K562 (cell line): Measurements from ENCODE around the gene NDUFA7. TPM values are rescaled to one million over a fixed set of nuclear protein-coding genes. Genes with fewer than 3 reads are reported as not detected.

Source experiments
- ARHGAP35 ChIP-seq: fragments of 450-650 bp; IDR thresholded peaks from 2 replicates; pipeline ENCODE4 v1.6.1; 2018; ENCODE audit not compliant: partially characterized antibody
- ETV6 ChIP-seq, 3 experiments: fragments of 150-350 bp in 1 of 3; sonication (generic) in 1 of 3; formaldehyde crosslinking in 1 of 3; IDR thresholded peaks; 2 replicates each; pipeline versions ENCODE4 v1.6.1 to v1.8.0; 2014 to 2022; ENCODE audit warnings: borderline replicate concordance in 2 of 3, low read depth in 2 of 3, antibody characterized with exemption in 1 of 3, low read length in 1 of 3, mild to moderate bottlenecking in 1 of 3, missing genetic modification reagents in 1 of 3
- HINFP ChIP-seq: fragments of 450-650 bp; conservative IDR thresholded peaks from 2 replicates; pipeline ENCODE4 v1.6.1; 2016; ENCODE audit warnings: missing genetic modification characterization, low read depth, mild to moderate bottlenecking, control low read depth, missing compliant biosample characterization
- MAZ ChIP-seq, 2 experiments: fragments of 450-650 bp in 1 of 2; sonication (generic) in 1 of 2; formaldehyde crosslinking; IDR thresholded peaks in 1 of 2; conservative IDR thresholded peaks in 1 of 2; 2 replicates each; pipeline versions ENCODE4 v1.4.0 to v1.5.0; 2020; ENCODE audit warnings: mild to moderate bottlenecking in 1 of 2, missing genetic modification reagents in 1 of 2
- NEUROD1 ChIP-seq: fragments of 150-350 bp; IDR thresholded peaks from 2 replicates; pipeline ENCODE4 v1.6.1; 2014; ENCODE audit warnings: borderline replicate concordance, low read length, low read depth; ENCODE audit not compliant: partially characterized antibody
- PYGO2 ChIP-seq: fragments of 450-650 bp; IDR thresholded peaks from 2 replicates; pipeline ENCODE4 v1.6.1; 2016; ENCODE audit warnings: mild to moderate bottlenecking, missing genetic modification characterization, moderate library complexity, missing compliant biosample characterization
- SMARCA5 ChIP-seq: fragments of 450-650 bp; IDR thresholded peaks from 2 replicates; pipeline ENCODE4 v1.6.1; 2016
- ZBTB49 ChIP-seq: sonication (generic); formaldehyde crosslinking; IDR thresholded peaks from 2 replicates; pipeline ENCODE4 v1.8.0; 2022; ENCODE audit warnings: missing genetic modification reagents, mild to moderate bottlenecking, borderline replicate concordance
- ZNF23 ChIP-seq: fragments of 250-450 bp; sonication (Bioruptor Pico); IDR thresholded peaks from 2 replicates; pipeline ENCODE4 v1.4.0; 2020; ENCODE audit warnings: mild to moderate bottlenecking
- ZNF444 ChIP-seq: fragments of 250-450 bp; sonication (Bioruptor Pico); IDR thresholded peaks from 2 replicates; pipeline ENCODE4 v1.4.0; 2020; ENCODE audit warnings: mild to moderate bottlenecking, moderate library complexity
- ZNF551 ChIP-seq: fragments of 250-450 bp; sonication (Bioruptor Pico); IDR thresholded peaks from 2 replicates; pipeline ENCODE4 v1.5.0; 2021; ENCODE audit warnings: mild to moderate bottlenecking, moderate library complexity
- ZNF778 ChIP-seq: fragments of 450-650 bp; formaldehyde crosslinking; IDR thresholded peaks from 2 replicates; pipeline ENCODE4 v1.4.0; 2020; ENCODE audit warnings: mild to moderate bottlenecking, moderate library complexity
- ZNF79 ChIP-seq: fragments of 250-450 bp; sonication (Bioruptor Pico); IDR thresholded peaks from 2 replicates; pipeline ENCODE4 v1.4.0; 2020; ENCODE audit warnings: low read depth, mild to moderate bottlenecking, moderate library complexity
- polyA plus RNA-seq, 8 experiments: library from polyadenylated mRNA; depleted of rRNA in 4 of 8; stranded (reverse) in 5 of 8; unstranded in 3 of 8; fragments of >200 nt; fragmentation: Nextera tagmentation in 2 of 8; fragmentation: Illumina TruSeq in 1 of 8; extraction: Ambion mirVana in 2 of 8; extraction: Trizol in 1 of 8; gene quantifications; 2 replicates each; pipeline versions ENCODE4 v1.2.1 to v1.2.3, GENCODE V29; 2011 to 2014; ENCODE audit warnings: inconsistent platforms in 1 of 8, missing spikeins in 1 of 8
- total RNA-seq, 7 experiments: library from RNA; depleted of rRNA in 6 of 7; stranded (reverse); fragments of >200 nt in 6 of 7; fragmentation: Illumina TruSeq in 2 of 7; extraction: Trizol in 2 of 7; gene quantifications; 2 replicates each; pipeline versions ENCODE4 v1.2.1 to v1.2.3, GENCODE V29; 2011 to 2021; ENCODE audit warnings: low replicate concordance in 1 of 7
- TF ChIP-seq, protein P1 (sequence below): fragments of 250-450 bp; sonication (Bioruptor Pico); IDR thresholded peaks from 2 replicates; pipeline ENCODE4 v1.5.0; 2020; ENCODE audit warnings: mild to moderate bottlenecking
- TF ChIP-seq, protein P2 (sequence below): sonication (generic); formaldehyde crosslinking; IDR thresholded peaks from 2 replicates; pipeline ENCODE4 v1.8.0; 2022; ENCODE audit warnings: mild to moderate bottlenecking, missing genetic modification reagents, borderline replicate concordance
- TF ChIP-seq, protein P3 (sequence below): fragments of 250-450 bp; sonication (Bioruptor Pico); IDR thresholded peaks from 2 replicates; pipeline ENCODE4 v1.9.0; 2021; ENCODE audit warnings: mild to moderate bottlenecking, inconsistent platforms

Gene NDUFA7
- total and polyA plus RNA-seq, 9 of the 15 experiments (the other 6 are each of a cell fraction or from before 2014, with no cell fraction given): 70.8 to 348 (median 142) TPM

- TF ChIP-seq, protein P1, sequence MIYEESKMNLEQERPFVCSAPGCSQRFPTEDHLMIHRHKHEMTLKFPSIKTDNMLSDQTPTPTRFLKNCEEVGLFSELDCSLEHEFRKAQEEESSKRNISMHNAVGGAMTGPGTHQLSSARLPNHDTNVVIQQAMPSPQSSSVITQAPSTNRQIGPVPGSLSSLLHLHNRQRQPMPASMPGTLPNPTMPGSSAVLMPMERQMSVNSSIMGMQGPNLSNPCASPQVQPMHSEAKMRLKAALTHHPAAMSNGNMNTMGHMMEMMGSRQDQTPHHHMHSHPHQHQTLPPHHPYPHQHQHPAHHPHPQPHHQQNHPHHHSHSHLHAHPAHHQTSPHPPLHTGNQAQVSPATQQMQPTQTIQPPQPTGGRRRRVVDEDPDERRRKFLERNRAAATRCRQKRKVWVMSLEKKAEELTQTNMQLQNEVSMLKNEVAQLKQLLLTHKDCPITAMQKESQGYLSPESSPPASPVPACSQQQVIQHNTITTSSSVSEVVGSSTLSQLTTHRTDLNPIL: no peak
- no peak for TF ChIP-seq ZNF79 (CRISPR knock-in tag)
- no peak for TF ChIP-seq MAZ (CRISPR knock-in tag; conservative IDR thresholded peaks at IDR 0.05 in 1 of 2, IDR thresholded peaks at IDR 0.05 in 1 of 2)
- TF ChIP-seq ETV6 (IDR thresholded peaks at IDR 0.05; ENCODE audit: borderline replicate concordance in 1 of 2, low read depth in 2 of 2, low read length in 1 of 2): no peak
- TF ChIP-seq ETV6 (CRISPR knock-in tag; IDR thresholded peaks at IDR 0.05; ENCODE audit: borderline replicate concordance): no peak
- TF ChIP-seq ZNF444 (CRISPR knock-in tag): no peak
- TF ChIP-seq ZNF23 (CRISPR knock-in tag): no peak
- no peak for TF ChIP-seq SMARCA5
- TF ChIP-seq HINFP (tag): no peak
- no peak for TF ChIP-seq ZNF778 (CRISPR knock-in tag)
- TF ChIP-seq NEUROD1: no peak
- no peak for TF ChIP-seq ARHGAP35
- no peak for TF ChIP-seq PYGO2 (tag)
- TF ChIP-seq, protein P2, sequence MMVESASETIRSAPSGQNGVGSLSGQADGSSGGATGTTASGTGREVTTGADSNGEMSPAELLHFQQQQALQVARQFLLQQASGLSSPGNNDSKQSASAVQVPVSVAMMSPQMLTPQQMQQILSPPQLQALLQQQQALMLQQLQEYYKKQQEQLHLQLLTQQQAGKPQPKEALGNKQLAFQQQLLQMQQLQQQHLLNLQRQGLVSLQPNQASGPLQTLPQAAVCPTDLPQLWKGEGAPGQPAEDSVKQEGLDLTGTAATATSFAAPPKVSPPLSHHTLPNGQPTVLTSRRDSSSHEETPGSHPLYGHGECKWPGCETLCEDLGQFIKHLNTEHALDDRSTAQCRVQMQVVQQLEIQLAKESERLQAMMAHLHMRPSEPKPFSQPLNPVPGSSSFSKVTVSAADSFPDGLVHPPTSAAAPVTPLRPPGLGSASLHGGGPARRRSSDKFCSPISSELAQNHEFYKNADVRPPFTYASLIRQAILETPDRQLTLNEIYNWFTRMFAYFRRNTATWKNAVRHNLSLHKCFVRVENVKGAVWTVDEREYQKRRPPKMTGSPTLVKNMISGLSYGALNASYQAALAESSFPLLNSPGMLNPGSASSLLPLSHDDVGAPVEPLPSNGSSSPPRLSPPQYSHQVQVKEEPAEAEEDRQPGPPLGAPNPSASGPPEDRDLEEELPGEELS (CRISPR knock-in tag): no peak
- TF ChIP-seq ZNF551 (CRISPR knock-in tag): 0 out of 2 replicates have a peak, but pooled peaks have one; percentile 32
- TF ChIP-seq, protein P3, sequence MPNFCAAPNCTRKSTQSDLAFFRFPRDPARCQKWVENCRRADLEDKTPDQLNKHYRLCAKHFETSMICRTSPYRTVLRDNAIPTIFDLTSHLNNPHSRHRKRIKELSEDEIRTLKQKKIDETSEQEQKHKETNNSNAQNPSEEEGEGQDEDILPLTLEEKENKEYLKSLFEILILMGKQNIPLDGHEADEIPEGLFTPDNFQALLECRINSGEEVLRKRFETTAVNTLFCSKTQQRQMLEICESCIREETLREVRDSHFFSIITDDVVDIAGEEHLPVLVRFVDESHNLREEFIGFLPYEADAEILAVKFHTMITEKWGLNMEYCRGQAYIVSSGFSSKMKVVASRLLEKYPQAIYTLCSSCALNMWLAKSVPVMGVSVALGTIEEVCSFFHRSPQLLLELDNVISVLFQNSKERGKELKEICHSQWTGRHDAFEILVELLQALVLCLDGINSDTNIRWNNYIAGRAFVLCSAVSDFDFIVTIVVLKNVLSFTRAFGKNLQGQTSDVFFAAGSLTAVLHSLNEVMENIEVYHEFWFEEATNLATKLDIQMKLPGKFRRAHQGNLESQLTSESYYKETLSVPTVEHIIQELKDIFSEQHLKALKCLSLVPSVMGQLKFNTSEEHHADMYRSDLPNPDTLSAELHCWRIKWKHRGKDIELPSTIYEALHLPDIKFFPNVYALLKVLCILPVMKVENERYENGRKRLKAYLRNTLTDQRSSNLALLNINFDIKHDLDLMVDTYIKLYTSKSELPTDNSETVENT: no peak
- TF ChIP-seq ZBTB49: no peak
These were observed 3.2 kb upstream of the NDUFA7 start (continued) for GRCh38 chr19:8324186-8325050.
